Adrenal gland (tissue), 12 donors: ENCODE results near the gene CENPT. TPM values are rescaled to one million over a fixed set of nuclear protein-coding genes. Genes with fewer than 3 reads are reported as not detected.

Experiments
- DNase-seq, 7 donors: peaks; one replicate each; pipeline ENCODE4 v3.0.0-alpha.2; 2019 to 2020
- H3K27ac ChIP-seq, 5 donors: fragments of 200-600 bp; sonication (generic) in 4 of 5; 1 replicate in 3 of 5; 2 replicates in 2 of 5; pipeline versions ENCODE4 v1.5.1 to v1.8.0; 2016 to 2020; ENCODE audit warnings: mild to moderate bottlenecking in 1 of 5
- H3K27me3 ChIP-seq: fragments of 200-600 bp; 2 replicates; pipeline ENCODE4 v1.8.0; 2021
- H3K36me3 ChIP-seq, 2 donors: fragments of 200-600 bp; replicated peaks in 1 of 2; 1 replicate in 1 of 2; 2 replicates in 1 of 2; pipeline versions ENCODE4 v1.5.1 to v1.8.0; 2018 to 2022
- H3K4me1 ChIP-seq, 2 donors: fragments of 200-600 bp; replicated peaks in 1 of 2; 1 replicate in 1 of 2; 2 replicates in 1 of 2; pipeline versions ENCODE4 v1.5.1 to v1.8.0; 2018 to 2021
- H3K4me3 ChIP-seq, 4 donors: fragments of 200-600 bp; sonication (generic) in 3 of 4; one replicate each; pipeline ENCODE4 v1.5.1; 2016 to 2018
- H3K9me3 ChIP-seq, 3 donors: fragments of 200-600 bp; sonication (generic) in 1 of 3; replicated peaks in 1 of 3; 1 replicate in 2 of 3; 2 replicates in 1 of 3; pipeline versions ENCODE4 v1.5.1 to v1.8.0; 2016 to 2021
- CTCF ChIP-seq, 6 experiments: fragments of 450-650 bp in 4 of 6; fragments of 200-600 bp in 2 of 6; sonication (generic) in 1 of 6; IDR thresholded peaks; 1 replicate in 5 of 6; 2 replicates in 1 of 6; pipeline versions ENCODE4 v1.5.1 to v1.8.0; 2016 to 2021; ENCODE audit warnings: antibody characterized with exemption in 6 of 6, mild to moderate bottlenecking in 2 of 6, moderate library complexity in 1 of 6
- POLR2A ChIP-seq, 2 donors: fragments of 450-650 bp; IDR thresholded peaks; one replicate each; pipeline ENCODE4 v1.6.1; 2017; ENCODE audit warnings: antibody characterized with exemption in 2 of 2, mild to moderate bottlenecking in 2 of 2, moderate library complexity in 1 of 2
- WGBS, 4 donors: extraction: QIAGEN DNeasy Blood & Tissue Kit in 2 of 4; methylation state at CpG; one replicate each; pipeline versions ENCODE4 v1.1.5 to v1.1.7; 2013 to 2017; 5-methylcytosine and 5-hydroxymethylcytosine counted together
- intact Hi-C, 2 donors: fragments of 100-400 bp; cut with DNase I; formaldehyde crosslinking; loops; one replicate each; pipeline versions ENCODE4 v1.14.1 to v1.15.0; 2022 to 2023
- polyA plus RNA-seq, 3 donors: library from polyadenylated mRNA; stranded (reverse); fragments of 200-250 nt in 2 of 3; fragments of 350-450 nt in 1 of 3; fragmentation: Illumina TruSeq in 1 of 3; extraction: RNeasy Lipid Tissue Mini Kit (QIAGEN cat#74804) in 1 of 3; gene quantifications; one replicate each; pipeline ENCODE4 v1.2.3, GENCODE V29; 2013 to 2014
- total RNA-seq, 9 donors: library from RNA; depleted of rRNA in 4 of 9; stranded (reverse); fragments of >200 nt in 4 of 9; fragments of 120-200 nt in 1 of 9; fragmentation: NEBNext Ultra II Directional in 1 of 9; extraction: Animal tissue kit (Norgen Biotek cat#: 25700) in 1 of 9; gene quantifications; one replicate each; pipeline versions ENCODE4 v1.1.0 to v1.2.4, GENCODE V29; 2013 to 2023
- donor health status: healthy with polysubstance abuse.
- donor health status: Bipolar disorder and iron deficiency.
- donor health status: DM: yes; HTN: yes; CAD: no.
- donor health status: DM: no; HTN: no; CAD: no.
- donor health status: DM: no; HTN: no; CAD: no.
- donor health status: DM: yes; HTN: yes; CAD: no.

CENPT gene
- total and polyA plus RNA-seq, 12 donors = 15.8 to 250 (median 38.8) TPM

- peak overlapping the region; percentile 23 to 75 (median 64) for H3K4me3 ChIP-seq
- intact Hi-C loops = no loop called here
- H3K9me3 ChIP-seq = no peaks in the 10 kb centered on the region
- H3K36me3 ChIP-seq = peaks cover 0 to 36% of the 10 kb centered on the region in 2 donors
- WGBS, 4 donors = 0 to 3% (median 1%) methylated on average over 14 to 49 of the region's 49 CpGs
- peak overlapping the region in 3 of 5 donors; percentile 1 to 72 (median 56) for H3K27ac ChIP-seq
- DNase-seq = peak; percentile 88 to 97 (median 94)
- TF ChIP-seq CTCF (IDR thresholded peaks at IDR 0.05) = no peak
- peak; percentile 50 to 75 for TF ChIP-seq POLR2A (IDR thresholded peaks at IDR 0.05)
- H3K4me1 ChIP-seq = peaks cover 10 to 15% of the 10 kb centered on the region in 2 donors
- no peaks in the 10 kb centered on the region for H3K27me3 ChIP-seq
Observed at GRCh38 chr16:67833415-67834241, 13.9 kb downstream of the CENPT start.

GRCh38 chr16:67833030-67833414 is 14.5 kb downstream of the CENPT start:
- Histone ChIP-seq H3K27ac (peak overlapping the region in 3 of 5 donors; percentile 1 to 72 (median 56)), H3K4me1 (peaks cover 10 to 15% of the 10 kb centered on the region in 2 donors), H3K27me3 (no peaks in the 10 kb centered on the region), H3K9me3 (no peaks in the 10 kb centered on the region), H3K36me3 (peaks cover 0 to 41% of the 10 kb centered on the region in 2 donors), H3K4me3 (peak overlapping the region in 3 of 4 donors; percentile 23 to 75 (median 71))
- TF ChIP-seq CTCF (IDR thresholded peaks at IDR 0.05) (no peak), POLR2A (IDR thresholded peaks at IDR 0.05) (no peak)
- 1 to 13% (median 6%) methylated on average over 1 to 3 of the region's 3 CpGs for WGBS, 4 donors
- peak in 1 of 7 donors; percentile 12 for DNase-seq
- intact Hi-C loops = no loop called here

- Histone ChIP-seq H3K27me3 (no peaks in the 10 kb centered on the region), H3K4me3 (no peak overlapping the region), H3K4me1 (peaks cover 10 to 11% of the 10 kb centered on the region in 2 donors), H3K36me3 (peaks cover 0 to 45% of the 10 kb centered on the region in 2 donors), H3K9me3 (no peaks in the 10 kb centered on the region), H3K27ac (no peak overlapping the region)
- intact Hi-C loops = no loop called here
- 89 to 100% (median 96%) methylated on average over 3 to 4 of the region's 4 CpGs for WGBS, 4 donors
- DNase-seq = no peak
- no peak for TF ChIP-seq CTCF (IDR thresholded peaks at IDR 0.05)
- TF ChIP-seq POLR2A (IDR thresholded peaks at IDR 0.05) = no peak
Observed at GRCh38 chr16:67828651-67829050, 18.8 kb downstream of the CENPT start.

GRCh38 chr16:67825906-67826305 is 21.6 kb downstream of the CENPT start:
- 95 to 97% (median 96%) methylated on average over 7 to 14 of the region's 14 CpGs for WGBS, 4 donors

More at GRCh38 chr16:67825906-67826305, 21.6 kb downstream of the CENPT start:
- Histone ChIP-seq H3K27ac (no peak overlapping the region), H3K27me3 (no peaks in the 10 kb centered on the region), H3K4me3 (no peak overlapping the region), H3K4me1 (no peaks in the 10 kb centered on the region), H3K36me3 (peaks cover 0 to 32% of the 10 kb centered on the region in 2 donors), H3K9me3 (no peaks in the 10 kb centered on the region)
- DNase-seq = no peak
- TF ChIP-seq POLR2A (IDR thresholded peaks at IDR 0.05) (no peak), CTCF (IDR thresholded peaks at IDR 0.05) (no peak)
- intact Hi-C loops = no loop called here
